RWPE2 (cell line): Measurements from ENCODE around the gene TK2.

Experiments
- ATAC-seq: fragments of 200-7000 bp; cut with Tn5 transposase; 3 replicates; pipeline ENCODE4 v1.9.1; 2021; ENCODE audit warnings: low read depth
- DNase-seq: peaks from one replicate; pipeline ENCODE4 v3.0.0-alpha.2; 2020; ENCODE audit warnings: low spot score
- H3K27ac ChIP-seq: fragments of 450-650 bp; 2 replicates; pipeline ENCODE4 v1.5.1; 2017; ENCODE audit warnings: mild to moderate bottlenecking; ENCODE audit not compliant: poor library complexity, severe bottlenecking
- H3K27me3 ChIP-seq: fragments of 250-450 bp; sonication (Bioruptor Pico); 2 replicates; pipeline ENCODE4 v1.5.1; 2021; ENCODE audit warnings: mild to moderate bottlenecking, moderate library complexity; ENCODE audit not compliant: insufficient read depth, poor library complexity, severe bottlenecking
- H3K36me3 ChIP-seq: fragments of 250-450 bp; sonication (Bioruptor Pico); 2 replicates; pipeline ENCODE4 v1.5.1; 2020; ENCODE audit warnings: low read depth, mild to moderate bottlenecking, moderate library complexity
- H3K4me1 ChIP-seq: fragments of 250-450 bp; sonication (Bioruptor Pico); 2 replicates; pipeline ENCODE4 v1.5.1; 2021; ENCODE audit warnings: mild to moderate bottlenecking, moderate library complexity; ENCODE audit not compliant: insufficient read depth, poor library complexity, severe bottlenecking
- H3K4me3 ChIP-seq: fragments of 250-450 bp; sonication (Bioruptor Pico); 2 replicates; pipeline ENCODE4 v1.5.1; 2021; ENCODE audit warnings: mild to moderate bottlenecking, moderate library complexity; ENCODE audit not compliant: severe bottlenecking
- H3K9me3 ChIP-seq: fragments of 250-450 bp; sonication (Bioruptor Pico); 2 replicates; pipeline ENCODE4 v1.5.1; 2021; ENCODE audit warnings: mild to moderate bottlenecking, moderate library complexity; ENCODE audit not compliant: severe bottlenecking
- TF ChIP-seq, protein P1 (sequence below): fragments of 450-650 bp; IDR thresholded peaks from one replicate; pipeline ENCODE4 v1.5.1; 2017; ENCODE audit warnings: mild to moderate bottlenecking, moderate library complexity; ENCODE audit not compliant: poor library complexity, severe bottlenecking

TK2 gene

GRCh38 chr16:66484453-66485213 lies 65.3 kb downstream of the TK2 start:
- DNase-seq (no peak), ATAC-seq (no peak)
- Histone ChIP-seq H3K9me3 (no peaks in the 10 kb centered on the region), H3K4me3 (no peak overlapping the region), H3K27me3 (no peaks in the 10 kb centered on the region), H3K27ac (no peak overlapping the region), H3K4me1 (peaks cover 15% of the 10 kb centered on the region), H3K36me3 (no peaks in the 10 kb centered on the region)
- TF ChIP-seq, protein P1, sequence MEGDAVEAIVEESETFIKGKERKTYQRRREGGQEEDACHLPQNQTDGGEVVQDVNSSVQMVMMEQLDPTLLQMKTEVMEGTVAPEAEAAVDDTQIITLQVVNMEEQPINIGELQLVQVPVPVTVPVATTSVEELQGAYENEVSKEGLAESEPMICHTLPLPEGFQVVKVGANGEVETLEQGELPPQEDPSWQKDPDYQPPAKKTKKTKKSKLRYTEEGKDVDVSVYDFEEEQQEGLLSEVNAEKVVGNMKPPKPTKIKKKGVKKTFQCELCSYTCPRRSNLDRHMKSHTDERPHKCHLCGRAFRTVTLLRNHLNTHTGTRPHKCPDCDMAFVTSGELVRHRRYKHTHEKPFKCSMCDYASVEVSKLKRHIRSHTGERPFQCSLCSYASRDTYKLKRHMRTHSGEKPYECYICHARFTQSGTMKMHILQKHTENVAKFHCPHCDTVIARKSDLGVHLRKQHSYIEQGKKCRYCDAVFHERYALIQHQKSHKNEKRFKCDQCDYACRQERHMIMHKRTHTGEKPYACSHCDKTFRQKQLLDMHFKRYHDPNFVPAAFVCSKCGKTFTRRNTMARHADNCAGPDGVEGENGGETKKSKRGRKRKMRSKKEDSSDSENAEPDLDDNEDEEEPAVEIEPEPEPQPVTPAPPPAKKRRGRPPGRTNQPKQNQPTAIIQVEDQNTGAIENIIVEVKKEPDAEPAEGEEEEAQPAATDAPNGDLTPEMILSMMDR = no peak

DNA sequence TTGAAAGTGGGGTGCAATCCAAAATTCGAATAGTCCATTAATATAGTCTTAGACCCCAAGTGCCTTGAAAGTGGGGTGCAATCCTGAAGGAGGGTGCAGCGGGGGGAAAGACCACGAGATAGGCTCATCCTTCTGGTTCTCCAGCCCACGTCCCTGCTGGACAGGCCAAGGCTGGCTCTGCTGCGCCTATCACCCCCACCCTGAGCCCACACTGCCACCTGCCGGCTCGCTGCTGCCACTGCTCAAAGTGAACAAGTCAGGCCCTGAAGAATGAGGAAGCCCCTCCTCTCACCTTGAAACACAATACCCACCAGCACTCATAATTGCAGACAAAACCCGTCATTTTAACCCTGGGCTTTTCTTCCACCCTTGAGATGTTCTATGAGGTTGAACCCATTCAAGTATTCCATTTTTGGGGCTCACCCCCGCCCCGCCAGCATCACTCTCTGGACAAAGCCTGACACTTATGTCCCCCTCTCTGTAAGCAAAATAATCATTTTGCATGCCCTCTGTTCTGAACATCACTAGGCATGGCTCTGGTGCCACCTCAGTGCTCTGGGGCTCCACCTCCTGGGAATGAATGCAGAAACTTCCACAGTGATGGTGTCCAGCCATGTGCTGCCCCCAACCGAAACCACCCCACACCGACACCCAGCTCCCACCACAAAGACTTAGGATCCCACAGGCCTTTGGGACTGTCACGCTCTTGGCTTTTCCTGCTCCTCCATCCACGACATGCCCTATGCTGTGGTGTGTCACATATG lies 66.1 kb downstream of the TK2 start:
- peaks cover 23% of the 10 kb centered on the region for H3K4me1 ChIP-seq
- H3K27ac ChIP-seq = no peak overlapping the region
- peak; percentile 68 for ATAC-seq
- no peaks in the 10 kb centered on the region for H3K36me3 ChIP-seq
- no peak overlapping the region for H3K4me3 ChIP-seq
- H3K27me3 ChIP-seq = no peaks in the 10 kb centered on the region
- TF ChIP-seq, protein P1 = peak; percentile 96
- no peak for DNase-seq
- H3K9me3 ChIP-seq = no peaks in the 10 kb centered on the region

DNA sequence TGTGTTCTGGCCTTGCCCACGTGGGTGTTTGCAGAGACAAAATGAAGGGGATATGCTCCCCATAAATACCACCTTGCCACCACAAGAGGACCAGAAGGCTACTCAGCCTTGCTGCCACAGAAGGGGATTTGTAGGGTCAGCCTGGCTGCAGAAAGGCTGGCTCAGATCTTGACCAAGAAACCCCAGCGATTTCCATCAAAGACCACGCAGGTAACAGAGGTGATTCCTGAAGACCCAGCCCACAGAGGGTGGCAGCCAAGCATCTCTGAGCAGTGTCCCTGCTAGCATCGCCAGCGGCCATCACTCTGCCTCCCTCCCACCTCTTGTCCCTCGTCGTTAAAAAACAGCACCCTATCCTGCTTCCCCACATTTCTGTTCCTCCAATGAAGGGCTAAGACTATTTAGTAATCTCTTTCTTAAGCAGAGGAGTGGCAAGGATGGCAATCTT lies 68.0 kb downstream of the TK2 start:
- no peak for ATAC-seq
- TF ChIP-seq, protein P1 = no peak
- Histone ChIP-seq H3K4me1 (peaks cover 25% of the 10 kb centered on the region), H3K4me3 (no peak overlapping the region), H3K27me3 (no peaks in the 10 kb centered on the region), H3K27ac (no peak overlapping the region), H3K36me3 (no peaks in the 10 kb centered on the region), H3K9me3 (no peaks in the 10 kb centered on the region)
- DNase-seq = no peak

DNA sequence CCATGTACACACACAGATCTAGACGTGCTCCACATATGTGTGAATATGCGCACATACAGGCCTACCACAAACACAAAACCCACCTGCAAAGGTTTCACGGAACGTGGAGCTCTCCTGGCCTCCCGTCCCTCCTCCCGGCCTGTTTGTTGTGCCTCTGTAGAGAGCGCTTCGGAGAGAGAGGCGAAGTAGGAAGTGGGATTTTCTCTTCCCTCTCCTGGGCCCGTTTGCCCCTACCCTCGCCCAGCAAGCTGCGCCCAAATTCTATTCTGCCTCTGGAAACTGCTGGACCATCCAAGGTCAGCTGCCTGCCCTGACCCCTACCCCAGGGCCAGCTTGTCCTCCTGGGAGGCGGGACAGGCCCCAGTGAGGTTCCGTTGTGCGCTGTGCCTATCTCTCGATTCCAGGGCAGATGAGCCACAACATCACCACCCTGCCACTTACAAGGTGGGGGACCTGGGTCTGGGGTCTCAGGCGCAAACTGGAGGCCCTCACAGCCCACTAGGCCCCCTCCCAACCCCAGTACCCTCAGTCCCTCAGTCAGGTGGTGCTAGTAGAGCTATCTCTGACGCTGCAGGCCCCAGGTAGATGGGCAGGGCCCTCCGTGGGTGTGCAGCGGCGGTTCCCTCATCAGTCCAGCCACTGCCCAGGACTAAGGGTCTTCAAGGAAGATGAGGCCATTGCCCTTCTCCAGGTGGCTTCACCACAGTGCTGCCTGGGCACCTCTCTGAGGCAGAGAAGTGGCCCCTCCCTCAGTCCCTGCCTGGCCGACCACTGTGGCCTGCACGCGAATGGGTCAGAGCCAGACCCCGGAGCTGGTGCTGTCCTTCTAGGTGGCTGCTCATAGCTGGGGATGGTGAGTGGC lies 68.6 kb downstream of the TK2 start:
- Histone ChIP-seq H3K36me3 (no peaks in the 10 kb centered on the region), H3K4me3 (no peak overlapping the region), H3K9me3 (no peaks in the 10 kb centered on the region), H3K4me1 (peaks cover 18% of the 10 kb centered on the region), H3K27me3 (no peaks in the 10 kb centered on the region), H3K27ac (no peak overlapping the region)
- ATAC-seq (no peak), DNase-seq (peak; percentile 49)
- TF ChIP-seq, protein P1 = no peak
